Measurements from ENCODE around the gene GSTCD.
"Not testable (repeated sequence)": the region's sequence is repeated elsewhere in the genome, so short reads cannot be mapped to it uniquely, and the experiment has no call there.

GSTCD gene

GRCh38 chr4:105741548-105741947 is 33.0 kb downstream of the GSTCD start:
- no peaks in the 10 kb centered on the region for H3K27me3 Mint-ChIP-seq
- no peak overlapping the region for H3K4me3 Mint-ChIP-seq
- H3K9me3 Mint-ChIP-seq: peaks cover 2 to 8% of the 10 kb centered on the region in 2 donors
- DNase-seq (no peak), ATAC-seq (replicated peaks) (no peak)
- peaks cover 0 to 1% of the 10 kb centered on the region in 2 donors for H3K4me1 Mint-ChIP-seq (ENCODE audit: low read depth in 2 of 2)
- H3K36me3 Mint-ChIP-seq (ENCODE audit: insufficient read depth): no peaks in the 10 kb centered on the region
- no peak overlapping the region for H3K27ac Mint-ChIP-seq

- DNase-seq (no peak), ATAC-seq (replicated peaks) (no peak)
- Mint-ChIP-seq H3K4me3 (no peak overlapping the region), H3K27me3 (no peaks in the 10 kb centered on the region), H3K27ac (no peak overlapping the region), H3K36me3 (ENCODE audit: insufficient read depth) (no peaks in the 10 kb centered on the region), H3K9me3 (no peaks in the 10 kb centered on the region), H3K4me1 (ENCODE audit: low read depth in 2 of 2) (no peaks in the 10 kb centered on the region)
Observed at GRCh38 chr4:105748222-105748621, 39.6 kb downstream of the GSTCD start.

- ATAC-seq (replicated peaks) (no peak), DNase-seq (no peak)
- Mint-ChIP-seq H3K4me1 (ENCODE audit: low read depth in 2 of 2) (no peaks in the 10 kb centered on the region), H3K36me3 (ENCODE audit: insufficient read depth) (no peaks in the 10 kb centered on the region), H3K27ac (no peak overlapping the region), H3K27me3 (no peaks in the 10 kb centered on the region), H3K4me3 (no peak overlapping the region), H3K9me3 (no peaks in the 10 kb centered on the region)
Observed at GRCh38 chr4:105751718-105752299, 43.2 kb downstream of the GSTCD start.

- DNase-seq (no peak), ATAC-seq (replicated peaks) (no peak)
- Mint-ChIP-seq H3K9me3 (no peaks in the 10 kb centered on the region), H3K27me3 (no peaks in the 10 kb centered on the region), H3K27ac (no peak overlapping the region), H3K4me3 (no peak overlapping the region), H3K36me3 (ENCODE audit: insufficient read depth) (no peaks in the 10 kb centered on the region), H3K4me1 (ENCODE audit: low read depth in 2 of 2) (no peaks in the 10 kb centered on the region)
Observed at GRCh38 chr4:105753361-105753760, 44.8 kb downstream of the GSTCD start.

GRCh38 chr4:105755375-105755774 is 46.8 kb downstream of the GSTCD start:
- no peak overlapping the region for H3K27ac Mint-ChIP-seq
- no peak for ATAC-seq (replicated peaks)

GRCh38 chr4:105758958-105759357 is 50.4 kb downstream of the GSTCD start:
- no peaks in the 10 kb centered on the region for H3K36me3 Mint-ChIP-seq (ENCODE audit: insufficient read depth)
- no peaks in the 10 kb centered on the region for H3K9me3 Mint-ChIP-seq
- H3K27me3 Mint-ChIP-seq: no peaks in the 10 kb centered on the region
- no peak overlapping the region for H3K27ac Mint-ChIP-seq
- DNase-seq: no peak
- H3K4me1 Mint-ChIP-seq (ENCODE audit: low read depth in 2 of 2): no peaks in the 10 kb centered on the region
- ATAC-seq (replicated peaks): no peak
- H3K4me3 Mint-ChIP-seq: no peak overlapping the region

More at GRCh38 chr4:105755375-105755774, 46.8 kb downstream of the GSTCD start:
- H3K36me3 Mint-ChIP-seq (ENCODE audit: insufficient read depth): no peaks in the 10 kb centered on the region
- H3K27me3 Mint-ChIP-seq: no peaks in the 10 kb centered on the region
- no peaks in the 10 kb centered on the region for H3K9me3 Mint-ChIP-seq
- no peaks in the 10 kb centered on the region for H3K4me1 Mint-ChIP-seq (ENCODE audit: low read depth in 2 of 2)
- H3K4me3 Mint-ChIP-seq: no peak overlapping the region
- no peak for DNase-seq

- Mint-ChIP-seq H3K27me3 (no peaks in the 10 kb centered on the region), H3K4me3 (no peak overlapping the region), H3K27ac (no peak overlapping the region), H3K36me3 (ENCODE audit: insufficient read depth) (peaks cover 2% of the 10 kb centered on the region), H3K9me3 (no peaks in the 10 kb centered on the region), H3K4me1 (ENCODE audit: low read depth in 2 of 2) (no peaks in the 10 kb centered on the region)
- ATAC-seq (replicated peaks): no peak
- no peak for DNase-seq
Observed at GRCh38 chr4:105765690-105766407, 57.3 kb downstream of the GSTCD start.

GRCh38 chr4:105767579-105767978 is 59.0 kb downstream of the GSTCD start:
- H3K36me3 Mint-ChIP-seq (ENCODE audit: insufficient read depth): peaks cover 2% of the 10 kb centered on the region
- no peaks in the 10 kb centered on the region for H3K4me1 Mint-ChIP-seq (ENCODE audit: low read depth in 2 of 2)
- no peak for ATAC-seq (replicated peaks)
- H3K9me3 Mint-ChIP-seq: no peaks in the 10 kb centered on the region
- no peak overlapping the region for H3K4me3 Mint-ChIP-seq
- no peaks in the 10 kb centered on the region for H3K27me3 Mint-ChIP-seq
- H3K27ac Mint-ChIP-seq: no peak overlapping the region
- no peak for DNase-seq

- ATAC-seq (replicated peaks); H3K36me3 Mint-ChIP-seq (ENCODE audit: insufficient read depth); H3K9me3 Mint-ChIP-seq; H3K4me3 Mint-ChIP-seq; H3K27me3 Mint-ChIP-seq; H3K4me1 Mint-ChIP-seq (ENCODE audit: low read depth in 2 of 2); H3K27ac Mint-ChIP-seq; DNase-seq: not testable (repeated sequence)
Observed at GRCh38 chr4:105770524-105770923, 61.9 kb downstream of the GSTCD start.

GRCh38 chr4:105772065-105772464 is 63.5 kb downstream of the GSTCD start:
- not testable (repeated sequence) for H3K27me3 Mint-ChIP-seq; H3K9me3 Mint-ChIP-seq; ATAC-seq (replicated peaks); H3K4me3 Mint-ChIP-seq; DNase-seq; H3K36me3 Mint-ChIP-seq (ENCODE audit: insufficient read depth); H3K27ac Mint-ChIP-seq; H3K4me1 Mint-ChIP-seq (ENCODE audit: low read depth in 2 of 2)

- not testable (repeated sequence) for DNase-seq; H3K36me3 Mint-ChIP-seq (ENCODE audit: insufficient read depth); H3K9me3 Mint-ChIP-seq; H3K27ac Mint-ChIP-seq; H3K4me3 Mint-ChIP-seq; H3K4me1 Mint-ChIP-seq (ENCODE audit: low read depth in 2 of 2); H3K27me3 Mint-ChIP-seq; ATAC-seq (replicated peaks)
Observed at GRCh38 chr4:105775760-105776415, 67.3 kb downstream of the GSTCD start.

GRCh38 chr4:105780176-105780575 is 71.6 kb downstream of the GSTCD start:
- no peak for ATAC-seq (replicated peaks)
- Mint-ChIP-seq H3K4me1 (ENCODE audit: low read depth in 2 of 2) (no peaks in the 10 kb centered on the region), H3K27ac (no peak overlapping the region)

GRCh38 chr4:105784761-105785160 is 76.2 kb downstream of the GSTCD start:
- no peak overlapping the region for H3K27ac Mint-ChIP-seq
- H3K27me3 Mint-ChIP-seq: no peaks in the 10 kb centered on the region
- no peaks in the 10 kb centered on the region for H3K4me1 Mint-ChIP-seq (ENCODE audit: low read depth in 2 of 2)
- no peak for DNase-seq
- no peaks in the 10 kb centered on the region for H3K36me3 Mint-ChIP-seq (ENCODE audit: insufficient read depth)
- ATAC-seq (replicated peaks): no peak
- H3K9me3 Mint-ChIP-seq: no peaks in the 10 kb centered on the region
- no peak overlapping the region for H3K4me3 Mint-ChIP-seq

More at GRCh38 chr4:105780176-105780575, 71.6 kb downstream of the GSTCD start:
- no peak overlapping the region for H3K4me3 Mint-ChIP-seq
- no peak for DNase-seq
- no peaks in the 10 kb centered on the region for H3K27me3 Mint-ChIP-seq
- no peaks in the 10 kb centered on the region for H3K36me3 Mint-ChIP-seq (ENCODE audit: insufficient read depth)
- H3K9me3 Mint-ChIP-seq: no peaks in the 10 kb centered on the region

- Mint-ChIP-seq H3K4me3 (no peak overlapping the region), H3K27ac (no peak overlapping the region), H3K9me3 (no peaks in the 10 kb centered on the region), H3K36me3 (ENCODE audit: insufficient read depth) (no peaks in the 10 kb centered on the region), H3K27me3 (no peaks in the 10 kb centered on the region), H3K4me1 (ENCODE audit: low read depth in 2 of 2) (no peaks in the 10 kb centered on the region)
- DNase-seq (no peak), ATAC-seq (replicated peaks) (no peak)
Observed at GRCh38 chr4:105785792-105786191, 77.2 kb downstream of the GSTCD start.
